ENCODE data around the gene LEMD3. TPM values are rescaled to one million over a fixed set of nuclear protein-coding genes. Genes with fewer than 3 reads are reported as not detected.

LEMD3 gene
- total RNA-seq: 69.4 TPM
- 12.1 TPM for polyA plus RNA-seq

DNA sequence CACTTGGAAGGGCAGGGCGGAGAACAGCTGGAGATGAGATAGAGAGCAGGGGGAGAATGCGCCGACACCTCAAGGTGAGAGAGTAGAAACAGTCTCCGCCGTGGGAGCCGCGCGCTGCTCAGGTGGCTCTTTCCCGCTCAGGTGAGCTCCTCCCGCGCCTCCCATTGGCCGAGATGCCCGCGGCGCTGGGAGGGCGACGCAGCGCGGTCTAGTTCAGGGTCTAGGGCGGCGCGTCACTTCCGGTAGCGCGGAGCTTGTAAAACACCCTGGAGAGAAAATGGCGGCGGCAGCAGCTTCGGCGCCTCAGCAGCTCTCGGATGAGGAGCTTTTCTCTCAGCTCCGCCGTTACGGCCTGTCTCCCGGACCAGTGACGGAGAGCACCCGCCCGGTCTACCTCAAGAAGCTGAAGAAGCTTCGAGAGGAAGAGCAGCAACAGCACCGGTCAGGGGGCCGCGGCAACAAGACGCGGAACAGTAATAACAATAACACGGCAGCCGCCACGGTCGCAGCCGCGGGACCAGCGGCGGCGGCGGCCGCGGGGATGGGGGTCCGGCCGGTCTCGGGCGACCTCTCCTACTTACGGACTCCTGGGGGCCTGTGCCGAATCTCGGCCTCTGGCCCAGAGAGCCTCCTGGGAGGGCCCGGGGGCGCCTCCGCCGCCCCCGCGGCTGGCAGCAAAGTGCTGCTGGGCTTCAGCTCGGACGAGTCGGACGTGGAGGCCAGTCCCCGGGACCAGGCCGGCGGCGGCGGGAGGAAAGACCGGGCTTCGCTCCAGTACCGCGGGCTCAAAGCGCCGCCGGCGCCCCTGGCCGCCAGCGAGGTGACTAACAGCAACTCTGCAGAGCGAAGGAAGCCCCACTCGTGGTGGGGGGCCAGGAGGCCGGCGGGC is at the start of gene LEMD3:
LEMD3 (plus strand) TSS at position 264 of the 889 bp plus-strand sequence; CDS start at position 278, 14 bp downstream.
- under 1% methylated on average over 91 of the region's 91 CpGs for WGBS
- H3K36me3 ChIP-seq (ENCODE audit: insufficient read depth): no peaks in the 10 kb centered on the region
- peaks cover 5% of the 10 kb centered on the region for H3K4me1 ChIP-seq (ENCODE audit: insufficient read depth)
- peak within 1 kb of the TSS; percentile 84 for H3K4me3 ChIP-seq (ENCODE audit: low read depth, low read length)
- peak within 1 kb of the TSS; percentile 93 for H3K27ac ChIP-seq (ENCODE audit: low read depth)
- DNase-seq (ENCODE audit: extremely low spot score): peak; percentile 87

DNA sequence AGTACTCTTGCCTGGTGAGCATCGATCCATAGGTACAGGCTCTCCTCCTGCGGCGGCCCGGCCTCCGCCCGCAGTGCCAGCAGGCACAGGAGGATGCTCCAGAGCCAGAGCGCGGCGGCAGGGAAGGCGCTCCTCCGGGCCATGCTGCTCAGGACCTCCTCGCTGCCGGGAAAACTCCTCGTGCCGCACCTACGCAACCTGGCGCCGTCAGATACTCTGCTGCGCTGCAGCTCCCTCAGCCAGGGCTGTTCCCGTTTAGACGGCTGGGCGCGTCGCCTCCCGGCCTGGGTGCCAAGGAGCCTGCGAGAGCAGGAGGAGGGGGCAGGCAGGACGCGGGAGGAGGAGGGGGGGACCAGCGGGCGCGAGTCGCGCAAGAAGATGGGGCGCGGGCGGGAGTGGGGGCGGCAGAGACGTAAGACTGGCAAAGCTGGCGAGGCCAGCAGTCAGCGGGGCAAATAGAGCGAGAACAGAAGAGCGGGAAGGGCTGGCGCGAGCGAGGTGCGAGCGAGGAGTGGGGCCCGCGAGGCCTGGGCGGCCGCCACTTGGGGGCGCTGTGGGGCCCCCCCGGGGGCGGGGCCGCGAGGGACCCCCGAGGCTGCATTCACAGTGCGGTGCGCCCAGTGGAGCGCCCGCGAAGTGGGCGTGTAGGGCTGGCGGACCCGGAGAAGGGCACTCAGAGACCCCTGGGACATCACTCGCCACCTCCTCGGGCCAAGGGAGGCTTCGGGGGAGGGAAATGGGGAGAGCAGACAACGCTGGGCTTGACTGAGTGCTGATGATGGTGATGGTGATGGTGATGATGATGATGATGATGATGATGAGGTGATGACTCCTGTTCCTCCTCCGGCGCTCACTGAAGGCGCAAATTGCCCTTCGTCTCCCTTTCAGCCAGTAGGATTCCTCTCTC is 48.1 kb upstream of the LEMD3 start, which contains the start of gene WIF1:
WIF1 (minus strand) TSS at position 257 of the 907 bp plus-strand sequence; CDS start at position 143, 114 bp downstream.
- WGBS: 4% methylated on average over 73 of the region's 73 CpGs
- no peak for DNase-seq (ENCODE audit: extremely low spot score)
- peak within 1 kb of the TSS; percentile 6 for H3K4me3 ChIP-seq (ENCODE audit: low read depth, low read length)
- H3K27ac ChIP-seq (ENCODE audit: low read depth): no peak within 1 kb of the TSS
- H3K36me3 ChIP-seq (ENCODE audit: insufficient read depth): no peaks in the 10 kb centered on the region
- no peaks in the 10 kb centered on the region for H3K4me1 ChIP-seq (ENCODE audit: insufficient read depth)

DNA sequence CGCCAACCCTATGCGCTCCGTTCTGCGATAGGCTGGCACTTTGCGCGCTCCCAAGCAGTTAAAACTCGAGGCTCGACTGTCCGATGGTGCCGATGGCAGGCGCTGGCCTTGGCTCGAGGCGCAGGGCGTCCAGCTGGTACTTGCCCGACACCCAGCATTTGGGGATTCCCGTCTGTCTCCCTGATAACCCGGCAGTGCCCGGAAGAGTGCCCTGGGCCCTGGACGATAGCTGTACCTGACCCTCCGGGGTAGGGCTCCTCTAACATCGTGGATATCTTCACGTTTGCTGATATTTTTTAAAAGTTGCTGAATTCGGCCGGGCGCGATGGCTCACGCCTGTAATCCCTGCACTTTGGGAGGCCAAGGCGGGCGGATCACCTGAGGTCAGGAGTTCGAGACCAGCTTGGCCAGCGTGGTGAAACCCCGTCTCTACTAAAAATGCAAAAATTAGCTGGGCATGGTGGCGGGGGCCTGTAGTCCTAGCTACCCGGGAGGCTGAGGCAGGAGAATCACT is 47.4 kb upstream of the LEMD3 start:
- WGBS: 83% methylated on average over 34 of the region's 34 CpGs
- DNase-seq (ENCODE audit: extremely low spot score): no peak
- no peaks in the 10 kb centered on the region for H3K4me1 ChIP-seq (ENCODE audit: insufficient read depth)

DNA sequence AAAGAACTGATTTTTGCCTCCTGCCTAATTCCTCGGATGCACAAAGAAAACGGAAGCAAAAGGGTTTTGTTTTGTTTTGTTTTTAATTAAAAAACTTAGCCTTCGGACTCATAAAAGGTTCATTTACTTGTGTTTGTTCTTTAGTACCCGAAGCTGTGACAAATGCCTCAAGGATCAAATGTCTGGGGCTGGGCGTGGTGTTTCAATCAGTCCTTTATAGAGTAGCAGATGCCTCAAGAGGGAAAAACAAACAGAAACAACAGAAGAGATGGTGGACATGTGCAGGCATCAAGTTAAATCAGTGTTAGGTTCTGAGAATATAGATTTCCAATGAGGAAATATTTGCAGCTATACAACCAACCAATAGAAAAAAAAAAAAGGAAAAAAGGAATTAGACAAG is 46.7 kb upstream of the LEMD3 start:
- WGBS: 71% methylated on average over 5 of the region's 5 CpGs
- H3K27ac ChIP-seq (ENCODE audit: low read depth): no peak overlapping the region
- DNase-seq (ENCODE audit: extremely low spot score): no peak
- no peak overlapping the region for H3K4me3 ChIP-seq (ENCODE audit: low read depth, low read length)
- no peaks in the 10 kb centered on the region for H3K36me3 ChIP-seq (ENCODE audit: insufficient read depth)
- H3K4me1 ChIP-seq (ENCODE audit: insufficient read depth): no peaks in the 10 kb centered on the region

More for the DNA sequence above, 47.4 kb upstream of the LEMD3 start:
- H3K27ac ChIP-seq (ENCODE audit: low read depth): no peak overlapping the region
- no peaks in the 10 kb centered on the region for H3K36me3 ChIP-seq (ENCODE audit: insufficient read depth)
- H3K4me3 ChIP-seq (ENCODE audit: low read depth, low read length): no peak overlapping the region

DNA sequence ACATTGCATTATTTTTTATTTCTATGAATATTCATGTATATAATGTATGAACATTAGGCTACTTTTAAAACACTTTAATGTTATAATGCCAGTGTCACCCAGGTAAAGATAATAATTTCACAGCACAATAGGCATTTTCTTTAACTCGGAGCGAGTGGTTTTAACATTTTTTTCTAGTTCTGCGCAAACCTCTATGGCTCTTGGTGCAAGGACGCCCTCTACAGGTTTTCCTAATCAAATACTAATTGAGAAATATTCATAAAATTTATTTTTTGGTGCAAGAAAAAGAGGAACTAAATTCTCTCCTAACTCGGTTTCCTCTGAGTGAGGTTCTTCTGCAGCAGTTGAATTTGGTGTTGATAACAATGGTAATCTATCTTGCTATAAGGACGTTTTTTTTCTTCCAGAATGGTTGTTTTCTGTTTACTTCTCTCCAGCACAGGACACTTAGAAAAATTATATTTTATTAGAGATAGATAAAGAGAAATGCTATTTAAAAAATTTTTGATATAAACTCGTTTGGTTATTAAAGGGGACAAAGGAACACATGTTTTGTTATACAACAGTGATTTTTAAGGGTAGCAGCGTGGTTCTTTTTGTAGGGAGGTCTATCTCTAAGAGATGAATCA is 45.8 kb upstream of the LEMD3 start:
- no peak overlapping the region for H3K27ac ChIP-seq (ENCODE audit: low read depth)
- DNase-seq (ENCODE audit: extremely low spot score): no peak
- WGBS: 10% methylated on average over 8 of the region's 8 CpGs
- H3K4me3 ChIP-seq (ENCODE audit: low read depth, low read length): no peak overlapping the region
- H3K36me3 ChIP-seq (ENCODE audit: insufficient read depth): no peaks in the 10 kb centered on the region
- H3K4me1 ChIP-seq (ENCODE audit: insufficient read depth): no peaks in the 10 kb centered on the region

DNA sequence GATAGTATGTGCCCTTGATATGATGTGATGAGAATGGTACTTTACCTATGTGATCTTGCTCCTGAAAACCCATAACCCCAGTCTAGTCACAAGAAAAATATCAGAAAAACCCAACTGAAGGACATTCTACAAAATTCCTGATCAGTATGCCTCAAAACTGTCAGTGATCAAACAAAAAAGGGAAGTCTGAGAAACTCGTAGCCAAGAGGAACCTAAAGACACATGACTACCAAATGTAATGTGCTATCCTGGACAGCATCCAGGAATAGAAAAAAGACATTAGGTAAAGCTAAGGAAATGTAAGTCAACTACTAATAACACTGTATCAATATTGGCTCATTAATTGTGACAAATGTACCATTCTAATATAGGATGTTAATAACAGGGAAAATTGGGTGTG is 44.1 kb upstream of the LEMD3 start:
- DNase-seq (ENCODE audit: extremely low spot score): no peak
- Histone ChIP-seq H3K36me3 (ENCODE audit: insufficient read depth) (no peaks in the 10 kb centered on the region), H3K27ac (ENCODE audit: low read depth) (no peak overlapping the region), H3K4me3 (ENCODE audit: low read depth, low read length) (no peak overlapping the region), H3K4me1 (ENCODE audit: insufficient read depth) (no peaks in the 10 kb centered on the region)
- WGBS: 58% methylated on average over 1 of the region's 1 CpG

DNA sequence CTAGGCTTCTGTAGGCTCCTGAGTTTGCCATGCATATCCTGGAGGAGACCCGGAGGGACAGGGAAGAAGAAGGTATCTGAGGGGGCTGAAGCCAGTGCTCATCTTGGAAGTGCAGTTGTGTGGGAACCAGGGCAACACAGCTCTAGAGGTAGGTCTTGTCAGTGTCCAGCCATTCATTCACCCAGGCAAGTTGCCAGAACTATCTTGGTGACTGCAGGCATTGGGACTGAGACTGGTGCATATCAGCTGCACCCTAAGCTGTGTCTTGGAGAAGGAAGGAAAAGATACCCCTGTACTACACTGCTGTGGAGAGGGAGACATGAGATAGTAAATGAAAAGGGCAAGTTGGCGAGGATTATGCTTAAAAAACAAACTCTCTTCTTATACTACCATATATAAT is 43.4 kb upstream of the LEMD3 start:
- no peak for DNase-seq (ENCODE audit: extremely low spot score)
- Histone ChIP-seq H3K4me1 (ENCODE audit: insufficient read depth) (no peaks in the 10 kb centered on the region), H3K4me3 (ENCODE audit: low read depth, low read length) (no peak overlapping the region), H3K36me3 (ENCODE audit: insufficient read depth) (no peaks in the 10 kb centered on the region), H3K27ac (ENCODE audit: low read depth) (no peak overlapping the region)
- 61% methylated on average over 2 of the region's 2 CpGs for WGBS

DNA sequence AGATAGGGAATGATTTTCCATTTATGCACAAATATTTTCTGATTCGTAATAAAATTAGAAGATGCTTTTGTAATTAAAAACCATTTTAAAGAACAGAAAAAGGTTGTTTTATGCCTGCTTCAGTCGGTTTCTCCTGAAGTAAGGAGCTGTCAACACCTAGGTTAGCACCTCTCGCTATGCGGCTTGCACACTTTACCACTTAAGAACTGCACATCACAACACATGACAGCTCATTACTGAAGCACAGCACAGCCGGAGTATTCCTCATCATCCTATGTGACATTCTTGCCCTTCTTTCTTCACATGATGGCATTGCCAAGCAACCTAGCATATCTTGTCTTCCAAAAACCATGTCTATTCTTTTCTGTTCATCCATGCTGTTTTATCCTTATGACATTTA is 42.9 kb upstream of the LEMD3 start:
- WGBS: 56% methylated on average over 5 of the region's 5 CpGs
- no peak for DNase-seq (ENCODE audit: extremely low spot score)
- H3K36me3 ChIP-seq (ENCODE audit: insufficient read depth): no peaks in the 10 kb centered on the region
- no peak overlapping the region for H3K27ac ChIP-seq (ENCODE audit: low read depth)
- H3K4me1 ChIP-seq (ENCODE audit: insufficient read depth): no peaks in the 10 kb centered on the region
- H3K4me3 ChIP-seq (ENCODE audit: low read depth, low read length): no peak overlapping the region

DNA sequence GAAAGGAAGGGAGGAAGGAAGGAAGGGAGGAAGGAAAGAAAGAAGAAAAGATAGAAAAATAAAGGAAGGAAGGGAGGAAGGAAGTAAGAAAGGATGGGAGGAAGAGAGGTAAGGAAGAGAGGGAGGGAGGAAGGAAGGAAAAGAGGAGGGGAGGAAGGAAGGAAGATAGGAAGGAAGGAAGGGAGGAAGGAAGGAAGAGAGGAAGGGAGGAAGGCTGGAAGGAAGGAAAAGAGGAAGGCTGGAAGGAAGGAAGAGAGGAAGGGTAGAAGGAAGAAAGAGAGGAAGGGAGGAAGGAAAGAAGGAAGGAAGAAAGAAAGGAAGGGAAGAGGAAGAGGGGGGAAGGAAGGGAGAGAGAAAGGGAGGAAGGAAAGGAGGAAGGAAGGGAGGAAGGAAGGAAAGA is 35.5 kb upstream of the LEMD3 start:
- Histone ChIP-seq H3K4me1 (ENCODE audit: insufficient read depth) (no peaks in the 10 kb centered on the region), H3K27ac (ENCODE audit: low read depth) (no peak overlapping the region), H3K4me3 (ENCODE audit: low read depth, low read length) (no peak overlapping the region), H3K36me3 (ENCODE audit: insufficient read depth) (no peaks in the 10 kb centered on the region)
- DNase-seq (ENCODE audit: extremely low spot score): no peak

DNA sequence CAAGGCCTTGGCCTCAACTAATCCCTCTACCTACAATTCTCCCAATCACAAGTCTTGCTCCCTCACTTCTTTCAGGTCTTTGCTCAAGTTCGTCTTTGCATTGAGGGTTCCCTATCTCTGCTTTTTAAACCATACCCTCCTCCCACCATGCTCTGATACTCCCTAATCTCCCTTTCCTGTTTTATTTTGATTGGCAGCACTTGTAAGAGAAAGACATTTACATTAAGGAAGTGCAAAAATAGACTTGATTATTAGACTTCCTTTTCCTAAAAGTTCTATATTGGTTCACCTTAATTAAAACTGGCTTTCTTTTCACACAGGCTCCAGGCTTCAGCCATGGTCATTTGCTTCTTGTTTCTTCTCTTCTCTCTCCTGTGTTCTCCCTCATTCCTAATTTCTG is 30.0 kb upstream of the LEMD3 start:
- H3K36me3 ChIP-seq (ENCODE audit: insufficient read depth): no peaks in the 10 kb centered on the region
- DNase-seq (ENCODE audit: extremely low spot score): no peak
- WGBS: 54% methylated on average over 1 of the region's 1 CpG

DNA sequence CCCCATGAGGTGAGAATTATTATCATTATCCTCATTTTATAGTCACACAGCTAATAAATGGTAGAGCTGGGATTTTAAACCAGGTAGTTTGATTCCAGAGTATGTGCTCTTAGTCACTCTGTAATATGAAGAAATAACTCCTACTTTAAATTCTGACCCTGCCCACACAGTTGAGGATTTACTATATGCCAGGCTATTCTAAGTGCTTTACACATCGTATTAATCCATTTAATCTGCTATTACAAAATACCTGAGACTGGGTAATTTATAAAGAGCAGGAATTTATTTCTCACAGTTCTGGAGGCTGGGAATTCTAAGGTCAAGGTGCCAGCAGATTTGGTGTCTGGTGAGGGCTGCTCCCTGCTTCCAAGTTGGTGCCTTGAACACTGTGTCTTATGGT is 28.6 kb upstream of the LEMD3 start:
- no peak for DNase-seq (ENCODE audit: extremely low spot score)
- Histone ChIP-seq H3K36me3 (ENCODE audit: insufficient read depth) (no peaks in the 10 kb centered on the region), H3K4me3 (ENCODE audit: low read depth, low read length) (no peak overlapping the region), H3K27ac (ENCODE audit: low read depth) (no peak overlapping the region), H3K4me1 (ENCODE audit: insufficient read depth) (no peaks in the 10 kb centered on the region)
- WGBS: 85% methylated on average over 1 of the region's 1 CpG

More for the DNA sequence above, 30.0 kb upstream of the LEMD3 start:
- Histone ChIP-seq H3K27ac (ENCODE audit: low read depth) (no peak overlapping the region), H3K4me1 (ENCODE audit: insufficient read depth) (no peaks in the 10 kb centered on the region), H3K4me3 (ENCODE audit: low read depth, low read length) (no peak overlapping the region)

DNA sequence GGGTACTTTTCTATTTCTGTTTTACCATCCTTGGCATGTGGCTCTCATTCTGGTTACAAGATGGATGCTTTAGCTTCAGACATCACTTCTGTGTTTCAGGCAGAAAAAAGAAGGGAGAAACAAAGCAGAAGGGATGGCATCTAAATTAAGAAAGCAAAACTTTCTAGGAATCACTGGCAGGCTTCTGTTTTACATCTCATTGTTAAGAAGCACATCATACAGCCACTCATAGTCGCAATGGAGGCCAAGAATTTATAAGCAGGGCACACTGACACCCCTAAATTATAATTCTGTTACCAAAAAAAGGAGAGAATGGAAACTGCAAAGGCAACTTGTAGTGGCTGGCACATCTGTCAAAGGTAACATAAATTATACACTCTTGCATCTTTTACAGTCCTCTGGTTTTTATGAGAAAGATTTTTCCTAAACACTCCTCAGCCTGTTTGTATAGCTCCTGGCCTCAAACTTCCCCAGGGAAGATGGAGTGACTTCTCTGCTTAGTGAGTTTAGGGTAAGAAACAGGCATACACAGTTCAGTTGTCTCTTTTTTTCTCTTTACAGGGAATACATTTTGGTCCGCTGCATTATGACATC is 22.0 kb upstream of the LEMD3 start:
- Histone ChIP-seq H3K4me1 (ENCODE audit: insufficient read depth) (no peaks in the 10 kb centered on the region), H3K4me3 (ENCODE audit: low read depth, low read length) (no peak overlapping the region), H3K36me3 (ENCODE audit: insufficient read depth) (no peaks in the 10 kb centered on the region), H3K27ac (ENCODE audit: low read depth) (no peak overlapping the region)
- DNase-seq (ENCODE audit: extremely low spot score): no peak
- 50% methylated on average over 2 of the region's 2 CpGs for WGBS

DNA sequence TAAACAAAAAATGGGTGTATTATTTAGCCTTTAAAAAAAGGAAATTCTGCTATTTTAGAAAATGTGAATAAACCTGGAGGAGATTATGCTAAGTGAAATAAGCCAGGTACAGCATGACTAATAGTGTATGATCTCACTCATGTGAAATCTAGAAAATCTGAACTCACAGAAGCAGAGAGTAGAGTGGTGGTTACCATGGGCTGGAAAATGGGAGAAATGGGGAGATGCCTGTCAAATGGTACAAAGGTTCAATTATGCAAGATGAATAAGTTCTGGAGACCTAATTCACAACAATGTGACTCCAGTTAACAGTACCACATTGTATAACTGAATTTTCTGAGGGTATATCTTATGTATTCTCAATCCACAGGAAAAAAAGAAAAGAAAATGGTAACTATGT is 17.4 kb upstream of the LEMD3 start:
- no peak for DNase-seq (ENCODE audit: extremely low spot score)
- H3K27ac ChIP-seq (ENCODE audit: low read depth): no peak overlapping the region
- no peaks in the 10 kb centered on the region for H3K36me3 ChIP-seq (ENCODE audit: insufficient read depth)

More for the DNA sequence above, 17.4 kb upstream of the LEMD3 start:
- Histone ChIP-seq H3K4me3 (ENCODE audit: low read depth, low read length) (no peak overlapping the region), H3K4me1 (ENCODE audit: insufficient read depth) (no peaks in the 10 kb centered on the region)

Data from urinary bladder (tissue), 4 donors.